Fibroblast of the aortic adventitia (primary cell): ENCODE measurements around the gene BCL10. TPM values are rescaled to one million over a fixed set of nuclear protein-coding genes. Genes with fewer than 3 reads are reported as not detected.

Experiments used
- DNase-seq: peaks from one replicate; pipeline ENCODE4 v3.0.0-alpha.2; 2010; ENCODE audit warnings: low read depth
- H3K4me3 ChIP-seq: 2 replicates; pipeline ENCODE4 v1.5.1; 2011; ENCODE audit warnings: low read depth, mild to moderate bottlenecking, control low read depth, low read length, moderate library complexity
- CTCF ChIP-seq: IDR thresholded peaks from 2 replicates; pipeline ENCODE4 v1.5.1; 2011; ENCODE audit warnings: mild to moderate bottlenecking, low read length, control low read depth, inconsistent platforms; ENCODE audit not compliant: insufficient read depth
- total RNA-seq: library from RNA; depleted of rRNA; stranded (reverse); fragments of >200 nt; gene quantifications from 2 replicates; pipeline ENCODE4 v1.2.3, GENCODE V29; 2012; ENCODE audit warnings: low replicate concordance

Gene BCL10
- total RNA-seq, 1 donor = 44.7 TPM

- TF ChIP-seq CTCF = no peak
- no peak overlapping the region for H3K4me3 ChIP-seq
- peak; percentile 67 for DNase-seq
Measured at GRCh38 chr1:85240643-85241042, 35.8 kb downstream of the BCL10 start.

GRCh38 chr1:85240174-85240601, 36.2 kb downstream of the BCL10 start:
- no peak overlapping the region for H3K4me3 ChIP-seq
- peak; percentile 62 for DNase-seq
- peak; percentile 18 for TF ChIP-seq CTCF

GRCh38 chr1:85237613-85238012, 38.8 kb downstream of the BCL10 start:
- no peak overlapping the region for H3K4me3 ChIP-seq
- no peak for DNase-seq
- no peak for TF ChIP-seq CTCF

GRCh38 chr1:85230305-85230977, 46.0 kb downstream of the BCL10 start:
- H3K4me3 ChIP-seq = no peak overlapping the region
- peak; percentile 27 for TF ChIP-seq CTCF
- DNase-seq = no peak

- H3K4me3 ChIP-seq = no peak overlapping the region
- no peak for TF ChIP-seq CTCF
- no peak for DNase-seq
Measured at GRCh38 chr1:85229574-85230097, 46.8 kb downstream of the BCL10 start.

GRCh38 chr1:85228972-85229371, 47.5 kb downstream of the BCL10 start:
- TF ChIP-seq CTCF = no peak

More at GRCh38 chr1:85228972-85229371, 47.5 kb downstream of the BCL10 start:
- H3K4me3 ChIP-seq = no peak overlapping the region
- no peak for DNase-seq
